Activated CD4-positive, alpha-beta T cell treated with anti-CD3 and anti-CD28 coated beads for 24 hours (primary cell): ENCODE results near the gene PPM1J.
A peak's percentile ranks its signal among the peaks of the same experiment; 100 is the strongest.
"Not testable (repeated sequence)": the region's sequence is repeated elsewhere in the genome, so short reads cannot be mapped to it uniquely, and the experiment has no call there.

ENCODE experiments used
- DNase-seq, 2 donors: peaks; one replicate each; pipeline ENCODE4 v3.0.0-alpha.2; 2020; ENCODE audit warnings: low read depth in 2 of 2

PPM1J gene

DNA sequence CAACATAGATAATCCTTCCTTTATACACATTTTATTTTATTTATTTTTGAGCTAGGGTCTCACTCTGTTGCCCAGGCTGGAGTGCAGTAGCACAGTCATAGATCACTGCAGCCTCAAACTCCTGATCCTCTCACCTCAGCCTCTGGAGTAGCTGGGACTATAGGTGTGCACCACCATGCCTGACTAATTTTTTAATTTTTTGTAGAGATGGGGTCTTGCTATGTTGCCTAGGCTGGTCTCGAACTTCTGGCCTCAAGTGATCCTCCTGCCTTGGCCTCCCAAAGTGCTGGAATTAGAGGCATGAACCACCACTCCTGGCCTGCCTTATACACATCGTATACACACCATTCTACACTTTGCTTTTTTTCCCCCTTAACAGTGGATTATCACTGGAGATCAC, 6.2 kb upstream of the PPM1J start:
- not testable (repeated sequence) for DNase-seq

DNA sequence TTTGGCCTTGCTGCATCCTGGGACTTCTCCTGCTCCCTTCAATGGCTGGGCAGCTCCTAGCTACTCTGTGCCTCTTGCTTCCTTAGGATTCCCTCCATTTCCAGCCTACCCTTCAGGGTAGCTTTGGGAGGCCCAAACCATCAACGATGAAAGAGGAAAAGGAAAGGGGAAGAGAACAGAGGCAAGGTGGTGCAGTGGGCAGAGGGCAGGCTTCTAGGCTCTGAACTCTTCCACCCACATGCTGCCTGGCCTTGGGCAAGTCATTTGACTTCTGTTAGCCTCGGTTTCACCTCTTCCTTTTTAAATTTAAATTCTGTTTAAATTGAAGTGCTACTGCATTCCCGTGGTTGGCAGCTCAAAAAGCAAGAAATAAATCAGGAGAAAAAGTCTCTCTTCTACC, 5.7 kb upstream of the PPM1J start:
- no peak for DNase-seq

DNA sequence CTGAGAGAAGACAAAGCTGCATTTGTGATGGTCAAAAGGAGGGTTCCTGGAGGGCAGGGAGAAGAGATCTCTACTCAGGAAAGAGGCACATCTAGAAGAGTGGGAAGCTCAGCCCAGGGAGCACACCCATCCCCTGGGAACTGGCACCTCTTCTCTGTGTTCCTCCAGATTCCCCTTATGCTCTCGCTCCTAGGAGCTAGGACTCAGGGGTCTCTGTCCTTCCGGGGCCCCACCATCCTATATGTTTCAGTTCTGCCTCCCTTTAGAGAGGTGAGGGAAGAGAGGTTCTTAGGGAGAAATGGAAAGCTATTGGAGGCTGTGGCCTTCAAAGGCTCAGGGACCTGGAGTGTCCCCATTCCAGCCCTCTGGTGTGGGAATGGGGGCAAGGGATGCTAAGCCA, 4.6 kb upstream of the PPM1J start:
- DNase-seq, result no peak

DNA sequence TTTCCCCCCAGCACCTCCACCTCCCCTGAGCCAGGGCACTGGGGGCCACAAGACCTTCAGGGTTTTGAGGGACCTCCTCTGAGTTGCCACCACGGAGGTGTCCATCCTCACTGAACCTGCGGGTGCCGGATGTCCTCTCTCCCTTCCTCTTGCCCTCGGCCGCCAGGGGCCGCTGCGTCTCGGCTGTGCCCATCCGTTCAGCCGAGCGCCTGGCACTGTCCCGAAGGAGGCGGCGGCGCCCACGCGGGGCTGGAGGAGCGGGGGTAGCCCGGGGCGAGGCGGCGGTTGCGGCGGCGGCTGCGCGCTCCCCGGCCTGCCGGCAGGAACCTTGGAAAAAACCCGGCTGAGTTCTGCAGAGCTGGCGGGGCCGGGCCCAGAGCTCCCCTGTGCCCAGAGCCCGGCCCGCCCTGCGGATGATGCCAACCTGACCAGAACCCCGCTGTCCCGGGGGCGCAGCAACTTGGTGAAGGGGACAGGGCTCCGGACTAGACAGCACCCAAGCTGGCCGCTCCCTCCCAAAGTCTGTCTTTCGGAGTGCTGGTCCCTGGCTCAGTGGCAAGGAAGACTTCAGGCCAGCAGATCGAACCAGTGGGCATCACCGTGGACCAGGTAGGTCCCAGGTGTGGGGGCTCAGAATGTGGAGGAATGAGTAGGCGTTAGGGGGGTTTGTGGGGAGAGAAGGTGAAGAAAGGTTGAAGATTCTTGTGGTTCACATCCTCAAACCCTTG, 3.7 kb upstream of the PPM1J start:
- DNase-seq, result peak; percentile 57 to 73

DNA sequence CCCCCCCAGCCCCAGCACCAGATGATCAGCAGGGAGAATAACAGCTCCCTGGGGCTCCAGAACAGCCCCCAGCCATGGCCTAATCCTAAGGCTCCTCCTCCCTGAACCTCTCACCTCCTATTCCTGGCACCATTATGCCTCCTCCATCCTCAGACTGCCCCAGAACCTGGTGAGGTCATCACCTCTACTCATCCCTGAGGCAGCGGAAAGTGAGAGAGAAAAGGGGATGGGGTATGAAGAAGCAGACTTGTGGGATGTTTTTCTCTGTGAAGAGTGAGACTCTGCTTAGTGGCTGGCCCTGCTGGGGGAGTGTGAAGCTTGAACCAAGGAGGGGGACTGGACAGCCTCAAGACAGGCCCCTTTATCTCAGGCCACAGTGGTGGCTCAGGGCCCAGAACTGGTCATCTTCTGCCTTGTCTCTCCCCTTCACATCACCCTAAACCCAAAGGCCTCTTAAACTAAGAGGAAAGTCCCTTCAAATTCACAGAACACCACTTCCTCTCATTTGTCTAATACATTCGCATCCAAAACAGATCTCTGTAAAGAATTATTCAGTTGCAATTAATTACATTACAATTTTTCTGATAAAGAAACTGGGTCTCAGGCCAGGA, 2.2 kb upstream of the PPM1J start:
- DNase-seq, result no peak

DNA sequence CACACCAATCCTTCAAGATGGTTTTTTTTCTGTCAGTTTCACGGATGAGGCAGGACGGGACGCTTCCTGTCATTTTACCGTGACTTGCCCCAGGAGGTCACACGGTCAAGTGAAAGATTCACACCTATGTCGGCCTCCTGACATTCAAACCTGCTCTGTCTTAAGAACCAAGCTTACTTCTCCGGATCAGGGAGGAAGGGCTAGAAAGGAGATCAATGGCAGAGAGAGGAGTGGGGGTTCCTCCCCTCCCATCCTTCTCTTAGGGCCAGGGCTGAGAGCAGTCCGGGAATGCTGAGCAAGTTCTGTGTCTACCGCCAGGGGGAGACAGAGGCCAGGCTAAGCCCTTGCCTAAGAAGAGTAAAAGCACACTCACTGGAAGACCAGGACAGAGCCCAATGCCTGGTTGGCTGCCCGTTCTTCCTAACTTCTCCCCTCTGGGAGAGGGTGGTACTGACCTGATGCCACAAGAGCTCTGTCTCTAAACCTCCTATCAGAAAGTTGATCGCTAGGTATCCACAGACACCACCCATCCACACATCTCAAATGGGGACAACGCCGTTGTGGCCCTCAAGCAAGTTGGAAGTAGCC, 1.1 kb upstream of the PPM1J start:
- peak; percentile 77 to 78 for DNase-seq

DNA sequence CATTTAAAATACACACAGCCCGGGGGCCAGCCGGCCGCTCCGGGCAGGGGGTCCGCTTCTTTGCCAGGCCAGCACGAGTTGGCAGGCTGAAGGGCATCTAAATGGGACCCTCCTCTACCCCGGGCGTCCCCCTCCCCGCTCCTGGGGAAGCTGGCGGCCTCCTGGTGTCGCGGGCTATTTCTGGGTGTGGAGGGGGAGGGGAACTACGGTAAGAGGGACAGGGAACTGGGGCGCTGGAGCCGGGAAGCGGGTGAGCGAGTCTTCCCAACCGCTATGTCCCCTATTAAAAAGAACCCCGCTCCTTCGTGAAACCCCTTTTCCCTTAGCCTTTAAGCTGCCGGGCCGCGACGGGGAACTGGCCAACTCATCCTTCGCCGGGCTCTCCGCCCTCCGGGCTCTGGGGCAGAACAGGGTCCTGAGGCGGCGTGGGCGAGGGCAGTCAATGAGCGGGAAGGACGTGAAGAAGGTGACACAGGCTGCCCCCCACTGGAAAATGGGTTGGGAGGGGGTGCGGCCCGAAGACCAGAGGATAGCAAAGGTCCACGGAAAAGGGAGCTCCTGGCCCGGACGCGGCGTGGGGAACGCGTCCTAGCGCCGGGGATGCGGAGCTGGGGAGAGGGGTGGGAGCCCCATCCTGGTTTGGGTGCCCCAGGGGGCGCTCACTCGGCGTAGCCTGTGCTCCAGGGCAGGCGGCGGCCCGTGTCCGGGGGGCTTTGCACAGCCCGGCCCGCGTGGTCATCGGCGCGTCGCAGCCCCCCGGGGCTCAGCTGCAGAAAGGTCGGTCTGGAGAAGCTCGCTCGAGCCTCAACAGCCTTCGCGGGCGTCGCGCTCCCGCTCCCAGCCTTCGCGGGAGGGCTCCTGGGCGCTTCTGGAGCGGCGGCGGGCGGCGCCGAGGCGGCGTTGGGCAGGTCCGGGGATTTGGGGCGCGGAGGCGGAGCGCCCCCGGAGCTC, 544 bp downstream of the PPM1J start:
- DNase-seq, result no peak

DNA sequence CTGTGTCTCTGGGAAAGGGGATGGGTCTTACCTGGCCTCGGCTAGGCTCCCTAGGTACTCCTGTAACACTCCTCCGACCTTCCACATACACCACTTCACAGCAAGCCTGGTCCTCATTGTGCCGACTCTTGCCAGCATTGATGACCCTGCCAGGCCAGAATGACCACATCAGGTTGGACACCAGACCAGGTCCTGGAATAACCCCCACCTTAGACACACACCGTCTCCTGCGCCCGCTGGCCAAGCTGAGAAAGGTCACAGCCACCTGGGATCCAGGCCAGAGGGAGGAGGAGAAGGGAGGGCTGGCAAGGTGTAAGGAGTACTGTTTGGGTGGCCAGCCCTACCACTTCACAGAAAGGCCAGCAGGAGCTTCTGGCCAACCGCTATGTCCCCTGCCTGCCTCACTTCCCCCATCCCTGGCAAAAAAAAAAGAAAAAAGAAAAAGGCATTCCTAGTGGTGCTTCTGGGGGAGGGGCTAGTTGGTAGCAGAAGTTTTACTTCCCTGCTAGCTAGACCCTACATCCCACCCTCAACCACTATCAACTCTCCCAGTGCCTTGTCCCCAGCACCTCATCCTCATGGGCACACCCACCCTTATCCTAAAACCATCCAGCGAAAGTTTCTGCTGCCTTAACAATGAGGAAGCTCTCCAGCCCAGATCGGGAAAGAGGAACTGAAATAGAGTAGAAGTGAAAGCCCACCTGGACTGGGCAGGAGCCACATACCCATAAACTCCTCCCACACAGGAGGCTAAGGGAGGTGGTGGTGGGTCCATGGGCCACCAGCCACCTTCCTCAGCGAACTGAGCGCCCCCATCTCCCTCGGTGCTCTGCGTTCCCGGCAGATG, 1.4 kb downstream of the PPM1J start:
- DNase-seq, result no peak

DNA sequence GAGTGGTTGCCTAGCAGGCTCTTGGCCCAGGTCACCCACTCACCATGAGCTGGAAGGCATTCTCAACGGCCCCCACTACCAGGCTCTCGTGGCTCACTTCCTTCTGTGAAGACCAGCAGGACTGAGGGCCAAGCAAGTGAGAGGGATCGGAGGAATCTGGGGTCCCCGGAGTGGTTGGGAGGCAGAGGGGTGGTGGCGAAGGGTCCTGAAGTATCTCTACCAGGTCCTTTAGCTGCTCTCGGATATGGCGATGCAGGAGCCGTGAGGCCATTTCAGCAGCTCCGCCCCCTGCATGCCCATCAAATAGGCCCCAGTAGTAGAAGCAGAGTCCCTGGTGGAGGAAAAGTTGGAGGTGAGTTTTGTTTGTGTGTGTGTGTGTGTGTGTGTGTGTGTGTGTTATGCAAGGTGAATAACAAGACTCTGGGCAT, 2.4 kb downstream of the PPM1J start:
- DNase-seq, result no peak

DNA sequence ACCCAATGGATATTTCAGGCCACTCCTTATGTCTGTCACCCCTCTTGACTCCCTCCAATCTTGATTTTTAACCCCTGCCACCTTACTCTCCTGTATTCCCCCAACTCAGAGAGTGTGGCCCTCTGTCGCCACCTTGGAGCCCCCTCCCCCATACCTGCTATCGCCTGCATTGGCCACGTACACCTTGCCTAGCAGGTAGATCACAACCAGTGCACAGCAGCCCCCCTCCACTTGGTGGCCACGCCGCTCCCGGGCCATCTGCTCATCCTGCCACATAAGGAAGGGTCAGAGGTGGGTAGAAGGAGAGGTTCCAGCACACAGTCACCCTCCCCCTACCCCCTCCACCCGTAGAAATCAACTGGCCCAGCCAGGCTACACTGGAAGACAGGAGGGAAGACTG, 2.9 kb downstream of the PPM1J start:
- DNase-seq, result no peak

DNA sequence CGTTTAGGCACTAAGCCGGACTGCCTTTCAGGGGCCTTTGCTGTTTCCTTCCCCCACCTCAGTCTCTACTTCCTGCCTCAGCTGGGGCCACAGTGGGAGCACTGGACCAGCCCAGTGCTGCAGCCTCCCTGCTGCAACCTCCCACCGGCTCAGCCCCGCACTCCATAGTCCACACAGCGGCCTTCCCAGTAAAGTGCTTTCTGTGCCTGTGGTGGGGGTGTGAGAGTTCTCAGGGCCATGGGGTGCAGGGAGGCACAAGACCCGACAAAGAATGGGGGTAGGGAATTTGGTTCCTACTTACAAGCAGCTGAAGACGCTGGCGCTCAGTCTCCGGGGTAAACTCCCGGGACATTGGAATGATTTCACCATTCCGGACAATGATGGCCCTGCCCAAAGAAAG, 3.5 kb downstream of the PPM1J start:
- no peak for DNase-seq

DNA sequence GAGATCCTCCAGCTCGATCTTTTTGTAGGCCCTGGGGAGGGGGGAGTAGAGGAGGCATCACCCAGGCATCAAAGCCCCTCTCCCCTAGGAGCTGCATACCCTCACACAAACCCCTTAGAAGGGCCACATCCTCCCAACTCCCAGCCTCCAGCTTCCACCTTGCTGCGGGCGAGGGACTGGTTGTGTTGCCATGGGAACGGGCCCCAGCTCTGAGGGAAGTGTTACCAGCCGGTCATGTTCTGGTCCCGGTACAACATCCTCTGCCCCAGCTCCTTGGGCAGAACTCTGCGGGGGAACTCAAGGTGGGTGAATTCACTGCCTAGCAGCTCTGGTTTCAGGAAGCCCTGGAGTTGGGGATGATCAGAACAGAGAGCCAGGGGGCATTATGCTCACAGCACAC, 4.1 kb downstream of the PPM1J start:
- DNase-seq, result no peak

DNA sequence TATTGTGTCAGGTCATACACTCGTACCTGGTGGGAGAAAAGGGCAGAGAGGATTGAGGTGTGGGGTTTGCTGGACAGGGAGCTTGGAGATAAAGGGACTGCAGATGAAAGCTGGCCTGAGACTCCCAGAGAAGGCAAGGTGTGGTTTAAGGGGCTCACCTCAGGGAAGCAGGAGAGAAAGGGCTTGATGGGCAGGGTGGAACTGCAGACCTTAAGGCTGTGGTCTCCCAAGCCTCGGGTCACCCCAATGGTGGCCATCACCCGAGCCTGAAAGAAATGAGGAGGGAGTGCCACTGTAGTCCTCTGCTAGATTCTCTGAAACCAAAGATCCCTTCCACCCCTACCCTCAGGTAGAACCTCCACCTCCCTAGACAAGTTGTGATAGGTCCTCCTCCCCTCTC, 4.5 kb downstream of the PPM1J start:
- no peak for DNase-seq

DNA sequence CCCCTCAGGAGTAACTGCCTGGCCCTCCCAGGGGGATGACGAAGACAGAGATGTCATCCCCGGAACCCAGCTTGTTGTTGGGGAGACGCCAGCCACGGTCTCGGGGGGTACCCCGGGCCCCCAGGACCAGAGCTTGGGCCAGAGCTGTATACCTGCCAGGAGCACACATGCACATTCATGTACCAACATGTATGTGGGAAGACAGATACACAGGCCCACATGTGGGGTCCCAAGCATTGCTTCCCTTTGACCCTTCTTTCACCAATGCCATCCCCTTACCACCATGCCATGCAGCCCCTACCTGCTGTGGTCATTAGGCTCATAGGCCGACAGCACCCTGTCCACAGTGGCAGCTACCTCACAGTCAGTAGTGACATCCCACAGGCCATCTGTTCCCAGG, 5.0 kb downstream of the PPM1J start:
- no peak for DNase-seq

DNA sequence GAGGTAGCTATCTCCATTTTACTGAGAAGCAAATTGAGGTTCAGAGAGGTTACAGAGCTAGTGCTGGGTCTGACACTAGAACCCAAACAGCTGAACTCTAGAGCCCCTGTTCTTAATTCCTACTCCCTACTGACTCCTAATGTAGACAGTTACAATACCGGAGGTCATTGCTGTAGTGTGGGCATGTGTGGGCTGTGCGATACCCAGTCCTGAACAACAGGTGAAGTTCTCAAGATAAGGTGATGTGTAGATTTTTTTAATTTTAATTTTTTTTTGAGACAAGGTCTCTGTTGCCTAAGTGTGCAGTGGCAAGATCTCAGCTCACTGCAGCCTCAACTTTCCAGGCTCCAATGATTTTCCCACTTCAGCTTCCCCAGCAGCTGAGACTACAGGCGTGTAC, 6.6 kb downstream of the PPM1J start:
- no peak for DNase-seq

DNA sequence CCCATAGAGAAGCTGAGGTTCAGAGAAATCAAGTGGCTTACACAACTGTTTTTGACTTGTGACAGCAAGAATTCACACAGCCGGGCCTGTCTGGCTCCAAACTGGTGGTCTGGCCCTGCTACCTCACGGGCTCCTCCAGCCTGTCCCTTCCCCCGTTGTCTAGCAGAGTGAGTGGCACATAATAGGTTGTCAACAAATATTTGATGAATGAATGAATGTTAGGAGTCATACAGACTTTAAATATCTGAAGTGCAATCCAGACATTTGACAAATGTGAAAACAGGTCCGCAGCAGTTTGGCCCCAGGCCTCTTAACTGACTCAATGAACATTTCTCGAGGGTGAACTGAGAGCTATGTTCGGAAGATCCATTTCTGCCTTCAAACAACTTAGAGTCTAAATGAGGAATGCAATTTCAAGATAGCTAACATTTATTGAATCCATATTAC, 7.1 kb downstream of the PPM1J start:
- DNase-seq, result no peak

DNA sequence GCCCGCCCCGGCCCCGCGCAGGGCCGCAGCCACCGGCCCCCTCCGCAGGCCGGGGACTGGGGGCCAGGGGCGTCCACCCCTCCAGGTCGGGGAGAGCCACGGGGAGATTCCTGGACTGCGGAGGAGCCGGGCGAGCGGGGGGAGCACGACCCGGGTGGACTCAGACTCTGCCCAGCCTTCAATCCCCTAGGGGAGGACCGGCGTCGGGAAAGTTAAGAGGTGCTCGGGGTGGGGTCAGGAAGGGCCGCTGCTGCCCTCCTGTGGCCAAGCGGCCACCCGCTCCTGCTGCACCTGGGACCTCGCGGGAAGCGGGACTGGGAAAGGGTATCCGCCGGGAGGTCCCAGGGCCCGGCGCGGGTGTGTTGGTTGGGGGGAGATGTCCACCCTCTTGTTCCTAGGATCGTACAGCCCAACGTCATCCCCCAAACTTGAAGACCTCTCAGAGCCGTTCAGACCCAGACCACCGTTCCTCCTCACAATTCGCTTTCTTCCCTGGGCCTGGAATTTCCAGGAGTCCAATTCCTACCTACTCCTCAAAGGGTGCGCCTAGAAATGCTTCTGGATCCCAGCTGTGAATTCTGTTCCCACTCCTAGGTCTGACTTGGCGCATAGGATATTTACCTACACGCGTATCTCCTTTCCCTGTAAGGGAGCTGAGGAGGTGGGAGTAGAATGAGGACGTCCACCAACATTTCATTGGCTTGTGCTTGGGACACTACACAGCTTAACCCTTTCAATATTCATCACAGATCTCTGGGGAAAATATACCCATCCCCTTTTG, 7.7 kb downstream of the PPM1J start:
- peak; percentile 52 to 54 for DNase-seq

DNA sequence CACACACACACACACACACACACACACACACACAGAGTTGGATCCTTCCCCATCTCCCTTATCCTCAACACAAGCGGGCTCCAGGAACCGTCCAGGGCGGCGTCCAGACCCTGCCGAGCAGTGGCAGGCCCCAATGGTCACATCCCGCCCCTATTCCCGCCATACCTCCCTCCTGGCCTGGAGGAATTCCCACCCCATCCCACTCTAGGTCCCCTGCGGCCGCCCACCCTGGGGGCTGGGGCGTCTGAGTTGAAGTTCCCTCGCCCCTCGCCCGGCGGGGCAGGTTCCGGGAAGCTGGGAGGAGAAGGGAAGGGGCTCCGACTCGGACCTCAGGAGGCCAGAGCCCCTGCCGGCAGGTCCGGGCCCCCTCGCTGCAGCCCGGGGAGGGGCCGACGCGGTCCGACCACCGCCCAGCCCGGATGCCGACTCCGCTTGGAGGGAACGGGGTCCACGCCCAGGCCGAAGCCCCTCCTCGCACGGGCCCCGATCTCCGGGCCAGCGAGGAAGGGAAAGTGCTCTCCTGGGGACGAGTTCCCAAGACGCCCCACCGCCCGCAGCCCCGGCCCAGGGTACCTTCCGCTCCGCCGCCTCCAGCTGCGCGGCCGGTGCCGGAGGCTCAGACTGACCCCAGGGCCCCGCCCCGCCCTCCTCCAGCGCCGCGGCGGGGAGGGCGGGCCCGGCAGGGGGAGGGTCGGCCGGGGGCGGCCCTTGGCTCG, 8.5 kb downstream of the PPM1J start, which contains the start of gene RHOC:
Gene RHOC (minus strand): TSS at position 623 of the 716 bp plus-strand sequence. CDS start 3,328 bp downstream, outside the sequence.
- no peak for DNase-seq

DNA sequence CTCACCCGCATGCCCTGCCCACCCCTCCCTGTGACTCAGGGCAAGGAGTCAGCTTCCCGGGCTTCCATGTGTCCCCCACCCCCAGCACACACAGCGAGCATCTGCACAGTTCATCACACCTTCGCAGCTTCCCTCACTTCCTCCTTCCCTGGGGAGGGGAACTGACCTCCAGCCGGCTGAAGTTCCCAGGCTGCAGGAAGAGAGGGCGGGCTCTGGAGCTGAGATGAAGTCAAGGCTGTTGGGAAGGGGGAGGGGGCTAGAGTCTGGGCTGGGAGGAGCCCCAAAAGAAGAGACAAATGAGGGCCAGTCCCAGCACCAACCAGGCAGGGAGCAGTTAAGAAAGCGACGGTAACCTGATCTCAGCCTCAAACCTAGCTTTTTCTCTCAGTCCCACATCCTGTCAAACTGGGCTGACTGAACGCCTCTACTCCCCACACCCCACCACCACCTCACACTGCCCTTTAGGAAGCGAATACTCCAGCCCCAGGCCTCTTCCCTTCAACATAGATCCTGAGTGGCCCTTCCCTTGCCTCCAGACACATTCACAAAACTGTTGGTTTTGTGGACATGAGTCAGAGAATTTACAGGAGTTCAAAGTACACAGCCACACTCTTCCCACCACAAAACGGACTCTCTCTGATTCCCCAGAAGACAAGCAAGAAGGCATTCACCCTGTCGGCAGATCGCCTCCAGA, 10.1 kb downstream of the PPM1J start:
- no peak for DNase-seq
